Upper lobe of left lung (tissue), 6 donors: Measurements from ENCODE around the gene UBN1. TPM values are rescaled to one million over a fixed set of nuclear protein-coding genes. Genes with fewer than 3 reads are reported as not detected.
A peak's percentile ranks its signal among the peaks of the same experiment; 100 is the strongest.

Source experiments
- ATAC-seq, 2 donors: fragments of 200-7000 bp; cut with Tn5 transposase; one replicate each; pipeline ENCODE4 v1.9.1; 2022; ENCODE audit warnings: mild to moderate bottlenecking in 2 of 2, moderate library complexity in 2 of 2; ENCODE audit not compliant: low FRiP score in 2 of 2
- DNase-seq, 2 donors: peaks; one replicate each; pipeline ENCODE4 v3.0.0-alpha.2; 2019 to 2020
- H3K27ac ChIP-seq, 4 donors: fragments of 200-600 bp; sonication (generic); one replicate each; pipeline ENCODE4 v1.5.1; 2016 to 2019
- H3K27me3 ChIP-seq, 4 donors: fragments of 200-600 bp; sonication (generic); one replicate each; pipeline ENCODE4 v1.5.1; 2017 to 2019
- H3K36me3 ChIP-seq, 4 donors: fragments of 200-600 bp; sonication (generic); one replicate each; pipeline ENCODE4 v1.5.1; 2016 to 2019
- H3K4me1 ChIP-seq, 4 donors: fragments of 200-600 bp; sonication (generic); one replicate each; pipeline ENCODE4 v1.5.1; 2018 to 2019
- H3K4me3 ChIP-seq, 4 donors: fragments of 200-600 bp; sonication (generic); one replicate each; pipeline ENCODE4 v1.5.1; 2017 to 2019; ENCODE audit warnings: mild to moderate bottlenecking in 2 of 4, moderate library complexity in 1 of 4
- H3K9me3 ChIP-seq, 4 donors: fragments of 200-600 bp; sonication (generic); one replicate each; pipeline ENCODE4 v1.5.1; 2018 to 2019
- EP300 ChIP-seq, 4 donors: sonication (generic); formaldehyde crosslinking; IDR thresholded peaks; one replicate each; pipeline ENCODE4 v1.5.1; 2017; ENCODE audit warnings: antibody characterized with exemption in 4 of 4, control low read depth in 2 of 4
- POLR2A ChIP-seq, 4 donors: fragments of 450-650 bp; IDR thresholded peaks; one replicate each; pipeline ENCODE4 v1.5.1; 2016 to 2017; ENCODE audit warnings: antibody characterized with exemption in 4 of 4, mild to moderate bottlenecking in 2 of 4
- POLR2AphosphoS5 ChIP-seq, 2 donors: sonication (generic); formaldehyde crosslinking; IDR thresholded peaks; one replicate each; pipeline ENCODE4 v1.5.1; 2017; ENCODE audit warnings: antibody characterized with exemption in 2 of 2
- WGBS, 2 donors: methylation state at CpG; one replicate each; pipeline ENCODE4 v1.1.5; 2017 to 2018; 5-methylcytosine and 5-hydroxymethylcytosine counted together
- total RNA-seq, 6 donors: library from RNA; depleted of rRNA in 4 of 6; stranded (reverse); fragments of >200 nt in 4 of 6; gene quantifications; one replicate each; pipeline versions ENCODE4 v1.1.0 to v1.2.1, GENCODE V29; 2016 to 2021
- TF ChIP-seq, protein P1 (sequence below), 6 experiments: fragments of 450-650 bp in 4 of 6; fragments of 200-600 bp in 2 of 6; sonication (generic) in 2 of 6; IDR thresholded peaks; one replicate each; pipeline ENCODE4 v1.5.1; 2016 to 2019; ENCODE audit warnings: antibody characterized with exemption in 6 of 6
- donor health status: DM: no; HTN: no; CAD: no; lungs with moderate emphysema.
- donor health status: DM: no; HTN: yes; CAD: no; lungs with severe emphysema.

The UBN1 gene
- total RNA-seq, 6 donors from 2014 or later = 35.7 to 49.2 (median 38.8) TPM

DNA sequence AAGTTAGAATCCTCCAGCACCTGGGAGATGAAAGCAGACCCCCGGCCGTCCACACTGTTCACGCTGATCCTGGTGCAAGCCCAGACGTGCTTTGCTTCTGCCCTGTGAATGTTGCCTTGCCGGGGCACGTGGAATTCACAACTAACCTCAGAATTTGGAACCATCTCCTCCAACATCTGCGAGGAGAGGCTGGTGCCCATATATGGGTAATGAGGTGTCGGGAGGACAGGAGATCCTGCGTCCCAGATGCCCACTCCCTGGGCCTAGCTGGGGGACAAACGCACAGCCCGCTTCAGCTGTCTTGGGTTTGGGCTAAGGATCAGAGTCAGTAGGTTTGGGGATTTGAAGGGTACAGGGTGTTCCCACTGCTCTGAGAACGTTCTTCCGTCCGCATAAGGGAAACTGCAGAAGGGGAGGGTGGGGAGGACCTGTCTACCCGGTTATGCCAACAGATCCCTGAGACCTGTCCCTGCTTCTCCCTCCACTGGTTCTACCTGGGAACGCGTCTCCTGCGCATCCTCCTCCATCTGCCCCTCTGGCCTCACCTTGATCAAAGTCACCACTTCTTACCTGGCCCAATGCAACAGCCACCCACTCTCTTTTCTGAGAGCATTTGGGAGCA, 75.6 kb downstream of the UBN1 start:
- no peak for ATAC-seq
- H3K4me1 ChIP-seq = peaks cover 0 to 39% (median 16%) of the 10 kb centered on the region in 4 donors
- peaks cover 0 to 13% (median 8%) of the 10 kb centered on the region in 4 donors for H3K9me3 ChIP-seq
- WGBS, 2 donors = 66 to 68% methylated on average over 16 to 18 of the region's 18 CpGs
- no peak overlapping the region for H3K4me3 ChIP-seq
- no peak for TF ChIP-seq POLR2A (IDR thresholded peaks at IDR 0.05)
- TF ChIP-seq, protein P1, sequence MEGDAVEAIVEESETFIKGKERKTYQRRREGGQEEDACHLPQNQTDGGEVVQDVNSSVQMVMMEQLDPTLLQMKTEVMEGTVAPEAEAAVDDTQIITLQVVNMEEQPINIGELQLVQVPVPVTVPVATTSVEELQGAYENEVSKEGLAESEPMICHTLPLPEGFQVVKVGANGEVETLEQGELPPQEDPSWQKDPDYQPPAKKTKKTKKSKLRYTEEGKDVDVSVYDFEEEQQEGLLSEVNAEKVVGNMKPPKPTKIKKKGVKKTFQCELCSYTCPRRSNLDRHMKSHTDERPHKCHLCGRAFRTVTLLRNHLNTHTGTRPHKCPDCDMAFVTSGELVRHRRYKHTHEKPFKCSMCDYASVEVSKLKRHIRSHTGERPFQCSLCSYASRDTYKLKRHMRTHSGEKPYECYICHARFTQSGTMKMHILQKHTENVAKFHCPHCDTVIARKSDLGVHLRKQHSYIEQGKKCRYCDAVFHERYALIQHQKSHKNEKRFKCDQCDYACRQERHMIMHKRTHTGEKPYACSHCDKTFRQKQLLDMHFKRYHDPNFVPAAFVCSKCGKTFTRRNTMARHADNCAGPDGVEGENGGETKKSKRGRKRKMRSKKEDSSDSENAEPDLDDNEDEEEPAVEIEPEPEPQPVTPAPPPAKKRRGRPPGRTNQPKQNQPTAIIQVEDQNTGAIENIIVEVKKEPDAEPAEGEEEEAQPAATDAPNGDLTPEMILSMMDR (IDR thresholded peaks at IDR 0.05) = no peak
- peak overlapping the region in 2 of 4 donors; percentile 15 to 19 for H3K27ac ChIP-seq
- no peak for DNase-seq
- H3K27me3 ChIP-seq = no peaks in the 10 kb centered on the region
- peaks cover 0 to 5% (median 0%) of the 10 kb centered on the region in 4 donors for H3K36me3 ChIP-seq

GRCh38 chr16:4923853-4924252, 76.6 kb downstream of the UBN1 start:
- Histone ChIP-seq H3K27me3 (no peaks in the 10 kb centered on the region), H3K27ac (peak overlapping the region in 1 of 4 donors; percentile 76), H3K36me3 (peaks cover 0 to 5% (median 0%) of the 10 kb centered on the region in 4 donors), H3K4me1 (peaks cover 0 to 30% (median 12%) of the 10 kb centered on the region in 4 donors), H3K9me3 (peaks cover 0 to 13% (median 8%) of the 10 kb centered on the region in 4 donors), H3K4me3 (no peak overlapping the region)
- DNase-seq (no peak), ATAC-seq (no peak)
- TF ChIP-seq POLR2AphosphoS5 (IDR thresholded peaks at IDR 0.05) (no peak), EP300 (IDR thresholded peaks at IDR 0.05) (no peak), POLR2A (IDR thresholded peaks at IDR 0.05) (no peak)
- TF ChIP-seq, protein P1 (IDR thresholded peaks at IDR 0.05) = no peak
- WGBS, 2 donors = 74 to 78% methylated on average over 6 of the region's 6 CpGs

- Histone ChIP-seq H3K4me1 (peaks cover 0 to 26% (median 10%) of the 10 kb centered on the region in 4 donors), H3K9me3 (peaks cover 0 to 13% (median 8%) of the 10 kb centered on the region in 4 donors), H3K4me3 (no peak overlapping the region), H3K27me3 (no peaks in the 10 kb centered on the region), H3K27ac (peak overlapping the region; percentile 63 to 76 (median 67)), H3K36me3 (peaks cover 0 to 5% (median 0%) of the 10 kb centered on the region in 4 donors)
- ATAC-seq (peak; percentile 66 to 93), DNase-seq (peak; percentile 81 to 87)
- 36 to 49% methylated on average over 5 to 11 of the region's 12 CpGs for WGBS, 2 donors
- TF ChIP-seq POLR2AphosphoS5 (IDR thresholded peaks at IDR 0.05) (peak; percentile 24 to 26), POLR2A (IDR thresholded peaks at IDR 0.05) (peak in 1 of 4 donors; percentile 22), EP300 (IDR thresholded peaks at IDR 0.05) (peak in 1 of 4 donors; percentile 41)
- TF ChIP-seq, protein P1 (IDR thresholded peaks at IDR 0.05) = no peak
Measured at GRCh38 chr16:4924593-4925292, 77.5 kb downstream of the UBN1 start.

GRCh38 chr16:4925293-4925607, 78.0 kb downstream of the UBN1 start:
- DNase-seq (no peak), ATAC-seq (no peak)
- 61 to 69% methylated on average over 5 of the region's 5 CpGs for whole genome bisulfite sequencing, 2 donors
- Histone ChIP-seq H3K27me3 (no peaks in the 10 kb centered on the region), H3K36me3 (peaks cover 0 to 5% (median 0%) of the 10 kb centered on the region in 4 donors), H3K27ac (peak overlapping the region in 3 of 4 donors; percentile 31 to 76 (median 51)), H3K4me1 (peaks cover 0 to 26% (median 10%) of the 10 kb centered on the region in 4 donors), H3K4me3 (no peak overlapping the region), H3K9me3 (peaks cover 0 to 13% (median 8%) of the 10 kb centered on the region in 4 donors)
- TF ChIP-seq POLR2AphosphoS5 (IDR thresholded peaks at IDR 0.05) = no peak
- TF ChIP-seq, protein P1 (IDR thresholded peaks at IDR 0.05) = no peak
- no peak for TF ChIP-seq POLR2A (IDR thresholded peaks at IDR 0.05)
- TF ChIP-seq EP300 (IDR thresholded peaks at IDR 0.05) = no peak
